HG03039 (cell line): ENCODE measurements around the gene AGFG2.

ENCODE experiments used
- ATAC-seq: cut with Tn5 transposase; IDR thresholded peaks from one replicate; pipeline ENCODE4 v1.9.1; 2021; ENCODE audit warnings: mild to moderate bottlenecking, moderate library complexity; ENCODE audit not compliant: unreplicated experiment

AGFG2 gene

GRCh38 chr7:100604976-100605911 is 66.2 kb downstream of the AGFG2 start:
- no peak for ATAC-seq

GRCh38 chr7:100606313-100606712 is 67.3 kb downstream of the AGFG2 start:
- ATAC-seq: no peak

- no peak for ATAC-seq
These were observed 68.1 kb downstream of the AGFG2 start for GRCh38 chr7:100607111-100607510.

- ATAC-seq: no peak
These were observed 71.0 kb downstream of the AGFG2 start for GRCh38 chr7:100609958-100610357.

GRCh38 chr7:100611983-100612729 is 73.2 kb downstream of the AGFG2 start, which contains the start of gene MOSPD3:
Gene MOSPD3, plus strand, starts transcription at chr7:100612540. Its CDS starts 252 bp downstream, at chr7:100612792.
- peak; percentile 89 for ATAC-seq

- no peak for ATAC-seq
These were observed 73.9 kb downstream of the AGFG2 start for GRCh38 chr7:100612730-100613390.

- no peak for ATAC-seq
These were observed 74.6 kb downstream of the AGFG2 start for GRCh38 chr7:100613412-100614175.

- no peak for ATAC-seq
These were observed 75.4 kb downstream of the AGFG2 start for GRCh38 chr7:100614308-100614861.
